Osteoblast (primary cell): ENCODE data around the gene TMEM109. TPM values are rescaled to one million over a fixed set of nuclear protein-coding genes. Genes with fewer than 3 reads are reported as not detected.

Experiments
- DNase-seq: peaks from one replicate; pipeline ENCODE4 v3.0.0; 2011; ENCODE audit warnings: low spot score, mixed read lengths; ENCODE audit not compliant: insufficient read length; ENCODE audit errors: missing footprints
- H2AFZ ChIP-seq: 2 replicates; pipeline ENCODE4 v1.6.0; 2011; ENCODE audit warnings: mild to moderate bottlenecking, low read length
- H3K27ac ChIP-seq: 2 replicates; pipeline ENCODE4 v1.5.1; 2011; ENCODE audit warnings: mild to moderate bottlenecking, low read depth, low read length, moderate library complexity
- H3K27me3 ChIP-seq: 2 replicates; pipeline ENCODE4 v1.6.0; 2012; ENCODE audit warnings: mild to moderate bottlenecking, control low read depth, inconsistent platforms, low read length, moderate library complexity; ENCODE audit not compliant: insufficient read depth
- H3K36me3 ChIP-seq: 2 replicates; pipeline ENCODE4 v1.5.1; 2011; ENCODE audit warnings: mild to moderate bottlenecking, low read length, control low read depth, moderate library complexity; ENCODE audit not compliant: insufficient read depth
- H3K4me1 ChIP-seq: 2 replicates; pipeline ENCODE4 v1.5.1; 2011; ENCODE audit warnings: mild to moderate bottlenecking, low read length, control low read depth, moderate library complexity; ENCODE audit not compliant: insufficient read depth
- H3K4me2 ChIP-seq: 2 replicates; pipeline ENCODE4 v1.6.0; 2011; ENCODE audit warnings: mild to moderate bottlenecking, low read length; ENCODE audit not compliant: insufficient read depth
- H3K4me3 ChIP-seq: fragments of 200-600 bp; sonication (generic); 3 replicates; pipeline ENCODE4 v1.5.1; 2012; ENCODE audit warnings: mild to moderate bottlenecking, low read length, inconsistent platforms; ENCODE audit not compliant: insufficient read depth
- H3K79me2 ChIP-seq: 2 replicates; pipeline ENCODE4 v1.6.0; 2012; ENCODE audit warnings: mild to moderate bottlenecking, low read length, control low read depth, inconsistent platforms; ENCODE audit not compliant: insufficient read depth
- H3K9me3 ChIP-seq: 2 replicates; pipeline ENCODE4 v1.5.1; 2011; ENCODE audit warnings: low read depth, low read length, control low read depth
- H4K20me1 ChIP-seq: 2 replicates; pipeline ENCODE4 v1.6.0; 2012; ENCODE audit warnings: mild to moderate bottlenecking, low read length, control low read depth; ENCODE audit not compliant: insufficient read depth
- total RNA-seq: library from RNA; depleted of rRNA; stranded (reverse); fragments of >200 nt; gene quantifications from 2 replicates; pipeline ENCODE4 v1.2.3, GENCODE V29; 2012
- TF ChIP-seq, protein P1 (sequence below): IDR thresholded peaks from 2 replicates; pipeline ENCODE4 v1.5.1; 2011; ENCODE audit warnings: mild to moderate bottlenecking, low read depth, low read length, moderate library complexity; ENCODE audit errors: extremely low read depth

The TMEM109 gene
- total RNA-seq, 1 donor, result 36.6 TPM

DNA sequence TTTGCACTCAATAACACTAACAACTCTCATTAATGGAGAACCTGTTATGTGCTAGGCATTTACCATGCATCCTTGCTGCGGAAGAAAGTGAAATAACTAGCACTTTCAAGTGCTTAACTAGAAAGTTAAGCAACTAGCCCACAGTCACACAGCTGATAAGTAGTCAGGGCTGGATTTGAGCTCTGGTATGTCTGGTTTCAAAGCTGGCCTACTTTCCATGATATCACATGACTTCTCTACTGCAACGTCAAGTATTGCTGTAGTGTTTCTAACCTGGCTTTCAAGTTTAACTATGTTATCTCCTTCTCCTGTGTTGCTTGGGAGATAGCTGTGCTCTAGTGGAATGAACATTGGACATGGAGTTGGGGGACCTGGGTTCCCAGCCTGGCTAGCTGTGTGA lies 25.9 kb downstream of the TMEM109 start:
- peaks cover 4% of the 10 kb centered on the region for H4K20me1 ChIP-seq
- TF ChIP-seq, protein P1, sequence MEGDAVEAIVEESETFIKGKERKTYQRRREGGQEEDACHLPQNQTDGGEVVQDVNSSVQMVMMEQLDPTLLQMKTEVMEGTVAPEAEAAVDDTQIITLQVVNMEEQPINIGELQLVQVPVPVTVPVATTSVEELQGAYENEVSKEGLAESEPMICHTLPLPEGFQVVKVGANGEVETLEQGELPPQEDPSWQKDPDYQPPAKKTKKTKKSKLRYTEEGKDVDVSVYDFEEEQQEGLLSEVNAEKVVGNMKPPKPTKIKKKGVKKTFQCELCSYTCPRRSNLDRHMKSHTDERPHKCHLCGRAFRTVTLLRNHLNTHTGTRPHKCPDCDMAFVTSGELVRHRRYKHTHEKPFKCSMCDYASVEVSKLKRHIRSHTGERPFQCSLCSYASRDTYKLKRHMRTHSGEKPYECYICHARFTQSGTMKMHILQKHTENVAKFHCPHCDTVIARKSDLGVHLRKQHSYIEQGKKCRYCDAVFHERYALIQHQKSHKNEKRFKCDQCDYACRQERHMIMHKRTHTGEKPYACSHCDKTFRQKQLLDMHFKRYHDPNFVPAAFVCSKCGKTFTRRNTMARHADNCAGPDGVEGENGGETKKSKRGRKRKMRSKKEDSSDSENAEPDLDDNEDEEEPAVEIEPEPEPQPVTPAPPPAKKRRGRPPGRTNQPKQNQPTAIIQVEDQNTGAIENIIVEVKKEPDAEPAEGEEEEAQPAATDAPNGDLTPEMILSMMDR, result no peak
- no peaks in the 10 kb centered on the region for H3K9me3 ChIP-seq
- no peak overlapping the region for H3K4me3 ChIP-seq
- H2AFZ ChIP-seq, result no peak overlapping the region
- no peaks in the 10 kb centered on the region for H3K27me3 ChIP-seq
- no peaks in the 10 kb centered on the region for H3K36me3 ChIP-seq
- no peaks in the 10 kb centered on the region for H3K79me2 ChIP-seq
- H3K4me2 ChIP-seq, result no peak overlapping the region
- H3K27ac ChIP-seq, result no peak overlapping the region
- DNase-seq, result peak; percentile 37
- H3K4me1 ChIP-seq, result no peaks in the 10 kb centered on the region

- no peak overlapping the region for H3K27ac ChIP-seq
- no peak overlapping the region for H3K4me2 ChIP-seq
- TF ChIP-seq, protein P1, result no peak
These were observed 27.6 kb downstream of the TMEM109 start for GRCh38 chr11:60941371-60942119.

GRCh38 chr11:60942219-60942618 lies 28.3 kb downstream of the TMEM109 start:
- Histone ChIP-seq H3K27ac (no peak overlapping the region), H3K27me3 (no peaks in the 10 kb centered on the region), H4K20me1 (peaks cover 4% of the 10 kb centered on the region), H3K4me1 (no peaks in the 10 kb centered on the region), H3K4me2 (no peak overlapping the region), H2AFZ (no peak overlapping the region), H3K79me2 (no peaks in the 10 kb centered on the region), H3K9me3 (no peaks in the 10 kb centered on the region), H3K36me3 (no peaks in the 10 kb centered on the region), H3K4me3 (no peak overlapping the region)
- TF ChIP-seq, protein P1, result no peak
- no peak for DNase-seq

More at GRCh38 chr11:60941371-60942119, 27.6 kb downstream of the TMEM109 start:
- DNase-seq, result no peak
- Histone ChIP-seq H3K36me3 (no peaks in the 10 kb centered on the region), H3K4me1 (no peaks in the 10 kb centered on the region), H4K20me1 (peaks cover 4% of the 10 kb centered on the region), H3K9me3 (no peaks in the 10 kb centered on the region), H3K79me2 (no peaks in the 10 kb centered on the region), H2AFZ (no peak overlapping the region), H3K4me3 (no peak overlapping the region), H3K27me3 (no peaks in the 10 kb centered on the region)

GRCh38 chr11:60942970-60943565 lies 29.1 kb downstream of the TMEM109 start:
- H3K4me1 ChIP-seq, result no peaks in the 10 kb centered on the region
- H4K20me1 ChIP-seq, result peaks cover 4% of the 10 kb centered on the region
- H3K36me3 ChIP-seq, result no peaks in the 10 kb centered on the region
- H3K79me2 ChIP-seq, result no peaks in the 10 kb centered on the region
- no peak overlapping the region for H3K4me3 ChIP-seq
- no peaks in the 10 kb centered on the region for H3K9me3 ChIP-seq
- DNase-seq, result no peak
- no peaks in the 10 kb centered on the region for H3K27me3 ChIP-seq
- no peak overlapping the region for H2AFZ ChIP-seq
- TF ChIP-seq, protein P1, result no peak
- H3K4me2 ChIP-seq, result no peak overlapping the region
- no peak overlapping the region for H3K27ac ChIP-seq
